Glomerular visceral epithelial cell (primary cell): ENCODE data around the gene ISYNA1.

Source experiments
- DNase-seq: peaks from one replicate; pipeline ENCODE4 v3.0.0-alpha.2; 2016; ENCODE audit errors: extremely low spot score

ISYNA1 gene

GRCh38 chr19:18467978-18468377 is 30.0 kb upstream of the ISYNA1 start:
- no peak for DNase-seq

GRCh38 chr19:18466354-18466753 is 28.4 kb upstream of the ISYNA1 start:
- DNase-seq, result no peak

- DNase-seq, result no peak
Measured at GRCh38 chr19:18465964-18466339, 28.0 kb upstream of the ISYNA1 start.

- no peak for DNase-seq
Measured at GRCh38 chr19:18465214-18465963, 27.5 kb upstream of the ISYNA1 start.

- no peak for DNase-seq
Measured at GRCh38 chr19:18464646-18465045, 26.7 kb upstream of the ISYNA1 start.

- no peak for DNase-seq
Measured at GRCh38 chr19:18461471-18461870, 23.5 kb upstream of the ISYNA1 start.

GRCh38 chr19:18460900-18461299 is 23.0 kb upstream of the ISYNA1 start:
- DNase-seq, result no peak

- no peak for DNase-seq
Measured at GRCh38 chr19:18457483-18458331, 19.8 kb upstream of the ISYNA1 start.

GRCh38 chr19:18456974-18457373 is 19.0 kb upstream of the ISYNA1 start:
- DNase-seq, result no peak

- DNase-seq, result no peak
Measured at GRCh38 chr19:18456279-18456678, 18.3 kb upstream of the ISYNA1 start.

- no peak for DNase-seq
Measured at GRCh38 chr19:18453269-18454024, 15.5 kb upstream of the ISYNA1 start.

GRCh38 chr19:18452386-18452785 is 14.5 kb upstream of the ISYNA1 start:
- no peak for DNase-seq

- DNase-seq, result peak; percentile 78
Measured at GRCh38 chr19:18450931-18451836, 13.3 kb upstream of the ISYNA1 start.

GRCh38 chr19:18450021-18450930 is 12.3 kb upstream of the ISYNA1 start:
- no peak for DNase-seq

- DNase-seq, result no peak
Measured at GRCh38 chr19:18449552-18449951, 11.6 kb upstream of the ISYNA1 start.

- no peak for DNase-seq
Measured at GRCh38 chr19:18446811-18447359, 9.0 kb upstream of the ISYNA1 start.

- no peak for DNase-seq
Measured at GRCh38 chr19:18446145-18446810, 8.3 kb upstream of the ISYNA1 start.

GRCh38 chr19:18445262-18445948 is 7.5 kb upstream of the ISYNA1 start:
- no peak for DNase-seq

- DNase-seq, result no peak
Measured at GRCh38 chr19:18444513-18444912, 6.6 kb upstream of the ISYNA1 start.
